Measurements from ENCODE around the gene TEPSIN. TPM values are rescaled to one million over a fixed set of nuclear protein-coding genes. Genes with fewer than 3 reads are reported as not detected.

The TEPSIN gene
- total and polyA plus RNA-seq, 2 donors (not counting 3 experiments of a cell fraction or from before 2014, with no cell fraction given) = 41.6 to 45.3 TPM

DNA sequence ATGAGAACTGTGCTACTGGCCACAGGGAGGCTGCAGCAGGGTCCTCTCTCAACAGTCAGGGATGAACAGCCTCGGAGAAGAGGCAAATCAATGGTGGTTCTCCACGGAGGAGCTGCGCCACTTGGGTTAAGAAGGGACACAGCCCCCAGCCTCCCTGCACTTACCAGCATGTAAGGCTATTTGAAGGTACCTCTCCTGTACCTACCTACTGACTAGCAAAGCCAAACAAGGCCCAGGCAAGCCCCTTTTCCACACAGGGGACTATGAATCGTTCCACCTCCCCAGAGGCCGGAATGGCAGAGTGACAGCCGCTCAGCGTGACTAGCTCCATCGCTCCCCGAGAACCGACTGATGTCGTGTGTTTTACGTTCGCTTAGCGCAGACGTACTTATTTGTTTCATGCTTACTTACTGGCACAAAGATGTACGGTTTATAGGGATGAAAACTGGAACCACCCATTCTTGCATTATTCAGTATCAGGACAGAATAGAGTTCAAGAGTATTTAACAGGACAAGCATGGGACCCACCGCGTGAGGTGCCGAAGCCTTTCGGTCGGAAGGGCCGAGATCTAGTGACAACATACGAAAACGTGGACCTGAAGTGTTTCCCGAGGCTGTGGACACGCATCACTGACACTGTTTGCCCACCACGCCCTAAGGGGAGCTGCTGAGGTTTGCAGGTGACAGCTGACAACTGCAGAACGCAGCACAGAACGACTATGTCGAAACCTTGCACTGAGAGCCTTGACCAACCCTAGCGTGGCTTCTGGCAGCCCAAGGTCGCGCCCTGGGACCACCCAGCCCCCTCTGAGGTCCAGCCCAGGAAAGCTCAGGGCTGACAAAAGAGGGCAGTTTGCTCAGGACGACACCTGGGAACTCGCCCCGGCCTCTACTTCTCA is 1.0 kb downstream of the TEPSIN start:
- no peaks in the 10 kb centered on the region for H3K9me3 ChIP-seq (replicated peaks; ENCODE audit: control insufficient read depth, insufficient read depth, low read length)
- intact Hi-C loops (cut with micrococcal nuclease) (no loop called here), dilution Hi-C loops (cut with MboI; ENCODE audit: extremely low pct_ligation_motif_present, low sequenced_read_pairs) (no loop called here)
- no peaks in the 10 kb centered on the region for H3K27me3 ChIP-seq (ENCODE audit: control insufficient read depth in 2 of 2, insufficient read depth in 2 of 2, low read length in 2 of 2)
- DNase-seq (ENCODE audit: low read depth, low spot score) (no peak), FAIRE-seq (no peak)
- BruUV-seq (replicated peaks) = no TSS peak
- peaks cover 0 to 19% of the 10 kb centered on the region in 2 experiments for H3K36me3 ChIP-seq (ENCODE audit: control insufficient read depth in 2 of 2, extremely low read depth in 1 of 2, insufficient read depth in 2 of 2, low read length in 2 of 2)
- H2AFZ ChIP-seq (ENCODE audit: low read depth, low read length) = no peak overlapping the region
- H3K4me1 ChIP-seq (ENCODE audit: control insufficient read depth, extremely low read depth, insufficient read depth, low read length) = peaks cover 6% of the 10 kb centered on the region
- H4K20me1 ChIP-seq (replicated peaks; ENCODE audit: control insufficient read depth, extremely low read depth, insufficient read depth, low read length) = no peaks in the 10 kb centered on the region
- H3K9me1 ChIP-seq (replicated peaks; ENCODE audit: control insufficient read depth, extremely low read depth, insufficient read depth, low read length) = no peaks in the 10 kb centered on the region
- H3K9ac ChIP-seq (replicated peaks; ENCODE audit: extremely low read depth, insufficient read depth, low read length) = peak overlapping the region; percentile 70
- ChIA-PET CTCF (interaction anchor here (1.0 to 3.1 kb wide), 7 partner anchors 8 to 249 kb away, joined by 3 to 33 read pairs (median 4); partner anchors contain the start of gene CEP131), POLR2A (no interaction called here)
- peak overlapping the region; percentile 11 for H3K4me2 ChIP-seq (ENCODE audit: insufficient read depth, low read length)
- peaks cover 20% of the 10 kb centered on the region for H3K79me2 ChIP-seq (ENCODE audit: control insufficient read depth, insufficient read depth, low read length)
- H3K4me3 ChIP-seq (replicated peaks in 1 of 3; ENCODE audit: insufficient read depth in 1 of 3, low read depth in 1 of 3, low read length in 3 of 3) = peak overlapping the region; percentile 57 to 86 (median 61)
- no peak overlapping the region for H3K27ac ChIP-seq (ENCODE audit: insufficient read depth, low read depth, low read length)
- TF ChIP-seq MYC (IDR thresholded peaks at IDR 0.05; ENCODE audit: low read depth, low read length) (no peak), POLR2AphosphoS5 (IDR thresholded peaks at IDR 0.05; ENCODE audit: insufficient read depth, low read depth, low read length) (no peak), FOS (IDR thresholded peaks at IDR 0.05; ENCODE audit: borderline replicate concordance, insufficient read depth, low read length) (no peak), EZH2 (IDR thresholded peaks at IDR 0.05; ENCODE audit: borderline replicate concordance, low read depth, low read length, severe bottlenecking) (no peak), POLR2A (IDR thresholded peaks at IDR 0.05; ENCODE audit: low read depth, low read length) (no peak), MAX (IDR thresholded peaks at IDR 0.05; ENCODE audit: insufficient read depth, insufficient read length) (no peak), GATA2 (IDR thresholded peaks at IDR 0.05; ENCODE audit: insufficient read depth, insufficient read length, low read depth, low read length) (no peak), JUN (IDR thresholded peaks at IDR 0.05; ENCODE audit: borderline replicate concordance, insufficient read depth, insufficient read length, low read depth) (no peak)
- TF ChIP-seq, protein P1, sequence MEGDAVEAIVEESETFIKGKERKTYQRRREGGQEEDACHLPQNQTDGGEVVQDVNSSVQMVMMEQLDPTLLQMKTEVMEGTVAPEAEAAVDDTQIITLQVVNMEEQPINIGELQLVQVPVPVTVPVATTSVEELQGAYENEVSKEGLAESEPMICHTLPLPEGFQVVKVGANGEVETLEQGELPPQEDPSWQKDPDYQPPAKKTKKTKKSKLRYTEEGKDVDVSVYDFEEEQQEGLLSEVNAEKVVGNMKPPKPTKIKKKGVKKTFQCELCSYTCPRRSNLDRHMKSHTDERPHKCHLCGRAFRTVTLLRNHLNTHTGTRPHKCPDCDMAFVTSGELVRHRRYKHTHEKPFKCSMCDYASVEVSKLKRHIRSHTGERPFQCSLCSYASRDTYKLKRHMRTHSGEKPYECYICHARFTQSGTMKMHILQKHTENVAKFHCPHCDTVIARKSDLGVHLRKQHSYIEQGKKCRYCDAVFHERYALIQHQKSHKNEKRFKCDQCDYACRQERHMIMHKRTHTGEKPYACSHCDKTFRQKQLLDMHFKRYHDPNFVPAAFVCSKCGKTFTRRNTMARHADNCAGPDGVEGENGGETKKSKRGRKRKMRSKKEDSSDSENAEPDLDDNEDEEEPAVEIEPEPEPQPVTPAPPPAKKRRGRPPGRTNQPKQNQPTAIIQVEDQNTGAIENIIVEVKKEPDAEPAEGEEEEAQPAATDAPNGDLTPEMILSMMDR (IDR thresholded peaks at IDR 0.05; ENCODE audit: extremely low read depth in 1 of 2, insufficient read depth in 1 of 2, low read depth in 1 of 2, low read length in 2 of 2) = no peak

Data from endothelial cell of umbilical vein (primary cell).